NCI-H2227 (cell line): Measurements from ENCODE around the gene PSMC4.
"Not testable (repeated sequence)": the region's sequence is repeated elsewhere in the genome, so short reads cannot be mapped to it uniquely, and the experiment has no call there.

Experiments
- DNase-seq: peaks from one replicate; lab custom pipeline; 2025; ENCODE audit not compliant: unreplicated experiment; lab: John Stamatoyannopoulos, UW

Gene PSMC4

GRCh38 chr19:39943586-39943985, 27.4 kb upstream of the PSMC4 start:
- no peak for DNase-seq

GRCh38 chr19:39946532-39946931, 24.4 kb upstream of the PSMC4 start:
- DNase-seq = no peak

- DNase-seq = no peak
Observed at GRCh38 chr19:39949026-39949747, 21.8 kb upstream of the PSMC4 start.

GRCh38 chr19:39951065-39951650, 19.8 kb upstream of the PSMC4 start:
- DNase-seq = no peak

- no peak for DNase-seq
Observed at GRCh38 chr19:39951686-39952085, 19.3 kb upstream of the PSMC4 start.

GRCh38 chr19:39953915-39954314, 17.1 kb upstream of the PSMC4 start:
- no peak for DNase-seq

GRCh38 chr19:39957886-39958285, 13.1 kb upstream of the PSMC4 start:
- not testable (repeated sequence) for DNase-seq

- DNase-seq = not testable (repeated sequence)
Observed at GRCh38 chr19:39958942-39959341, 12.0 kb upstream of the PSMC4 start.

- not testable (repeated sequence) for DNase-seq
Observed at GRCh38 chr19:39959407-39959806, 11.6 kb upstream of the PSMC4 start.

GRCh38 chr19:39963898-39964297, 7.1 kb upstream of the PSMC4 start:
- no peak for DNase-seq

GRCh38 chr19:39966617-39967016, 4.3 kb upstream of the PSMC4 start:
- no peak for DNase-seq

GRCh38 chr19:39967561-39967960, 3.4 kb upstream of the PSMC4 start:
- DNase-seq = no peak

GRCh38 chr19:39968789-39969188, 2.2 kb upstream of the PSMC4 start:
- DNase-seq = no peak

- no peak for DNase-seq
Observed at GRCh38 chr19:39969266-39969665, 1.7 kb upstream of the PSMC4 start.

- no peak for DNase-seq
Observed at GRCh38 chr19:39969681-39970424, 1.1 kb upstream of the PSMC4 start.

GRCh38 chr19:39970425-39970674, 615 bp upstream of the PSMC4 start:
- no peak for DNase-seq

- DNase-seq = peak; percentile 67
Observed at GRCh38 chr19:39971380-39972035, 543 bp downstream of the PSMC4 start.

GRCh38 chr19:39974377-39975155, 3.6 kb downstream of the PSMC4 start:
- no peak for DNase-seq

GRCh38 chr19:39982883-39983282, 11.9 kb downstream of the PSMC4 start:
- no peak for DNase-seq

GRCh38 chr19:39983695-39984300, 12.8 kb downstream of the PSMC4 start:
- no peak for DNase-seq

- DNase-seq = no peak
Observed at GRCh38 chr19:39986643-39987042, 15.7 kb downstream of the PSMC4 start.
